HG02610 (cell line): ENCODE data around the gene BIN1.

Experiments used
- ATAC-seq: cut with Tn5 transposase; IDR thresholded peaks from one replicate; pipeline ENCODE4 v1.9.1; 2021; ENCODE audit warnings: mild to moderate bottlenecking, moderate library complexity; ENCODE audit not compliant: unreplicated experiment

BIN1 gene

DNA sequence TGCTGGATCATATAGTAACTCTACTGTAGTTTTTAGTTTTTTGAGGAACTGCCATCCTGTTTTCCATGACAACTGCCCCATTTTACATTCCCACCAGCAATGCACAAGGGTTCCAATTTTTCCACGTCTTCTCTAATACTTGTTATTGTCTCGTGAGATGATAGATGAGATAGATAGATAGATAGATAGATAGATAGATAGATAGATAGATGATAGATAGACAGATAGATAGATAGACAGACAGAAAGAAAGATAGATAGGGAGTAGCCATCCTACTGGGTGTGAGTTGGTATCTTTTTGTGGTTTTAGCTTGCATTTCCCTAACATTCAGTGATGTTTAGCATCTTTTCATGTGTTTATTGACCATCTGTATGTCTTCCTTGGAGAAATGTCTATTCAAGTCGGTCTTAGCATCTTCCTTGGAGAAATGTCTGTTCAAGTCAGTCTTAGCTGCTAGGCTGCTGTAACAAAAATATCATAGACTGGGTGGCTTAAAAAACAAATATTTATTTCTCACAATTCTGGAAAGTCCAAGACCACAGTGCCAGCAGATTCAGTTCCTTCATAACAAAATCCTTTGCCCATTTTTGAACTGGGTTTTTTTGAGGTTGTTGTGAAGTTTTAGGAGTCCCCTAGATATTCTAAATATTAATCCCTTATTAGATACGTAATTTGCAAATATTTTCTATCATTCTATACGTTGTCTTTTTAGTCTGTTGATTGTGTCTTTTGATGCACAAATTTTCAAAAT is 98.5 kb downstream of the BIN1 start:
- ATAC-seq: no peak

DNA sequence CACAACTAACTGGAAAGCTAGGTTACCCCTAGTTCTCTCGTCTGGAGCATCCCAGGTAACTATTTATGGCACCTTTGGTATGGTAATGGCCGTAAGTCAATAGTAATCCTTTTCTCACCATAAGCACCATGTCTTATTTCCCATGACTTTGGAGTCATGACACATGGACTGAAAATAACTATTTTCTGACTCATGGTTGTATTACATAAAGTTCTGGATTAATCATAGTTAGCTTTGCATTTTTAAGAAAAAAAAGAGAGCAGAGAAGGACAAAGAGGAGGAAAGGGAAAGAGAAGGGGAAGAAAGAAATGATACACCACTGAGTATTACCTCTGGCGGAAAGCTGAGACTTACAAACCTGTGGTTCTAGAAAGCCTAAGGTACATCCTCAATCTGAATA is 99.3 kb downstream of the BIN1 start:
- no peak for ATAC-seq

DNA sequence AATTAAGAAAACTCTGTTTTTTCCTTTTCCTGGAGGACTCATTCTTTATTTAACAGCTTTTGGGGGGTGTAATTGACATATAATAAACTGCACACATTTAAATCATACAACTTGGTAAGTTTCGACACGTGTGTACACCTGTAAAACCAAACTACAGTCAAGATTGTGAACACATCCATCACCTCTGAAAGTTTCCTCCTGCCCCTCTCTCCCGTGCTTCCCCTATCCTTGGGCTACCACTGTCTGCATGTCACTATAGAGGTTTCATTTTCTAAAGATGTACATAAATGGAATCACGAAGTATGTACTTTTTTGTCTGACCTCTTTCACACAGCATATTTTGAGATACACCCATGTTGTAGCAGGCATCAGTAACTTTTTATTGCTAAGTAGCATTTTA is 100.0 kb downstream of the BIN1 start:
- no peak for ATAC-seq

- ATAC-seq: no peak
Observed at GRCh38 chr2:127004893-127005600, 101.9 kb downstream of the BIN1 start.

DNA sequence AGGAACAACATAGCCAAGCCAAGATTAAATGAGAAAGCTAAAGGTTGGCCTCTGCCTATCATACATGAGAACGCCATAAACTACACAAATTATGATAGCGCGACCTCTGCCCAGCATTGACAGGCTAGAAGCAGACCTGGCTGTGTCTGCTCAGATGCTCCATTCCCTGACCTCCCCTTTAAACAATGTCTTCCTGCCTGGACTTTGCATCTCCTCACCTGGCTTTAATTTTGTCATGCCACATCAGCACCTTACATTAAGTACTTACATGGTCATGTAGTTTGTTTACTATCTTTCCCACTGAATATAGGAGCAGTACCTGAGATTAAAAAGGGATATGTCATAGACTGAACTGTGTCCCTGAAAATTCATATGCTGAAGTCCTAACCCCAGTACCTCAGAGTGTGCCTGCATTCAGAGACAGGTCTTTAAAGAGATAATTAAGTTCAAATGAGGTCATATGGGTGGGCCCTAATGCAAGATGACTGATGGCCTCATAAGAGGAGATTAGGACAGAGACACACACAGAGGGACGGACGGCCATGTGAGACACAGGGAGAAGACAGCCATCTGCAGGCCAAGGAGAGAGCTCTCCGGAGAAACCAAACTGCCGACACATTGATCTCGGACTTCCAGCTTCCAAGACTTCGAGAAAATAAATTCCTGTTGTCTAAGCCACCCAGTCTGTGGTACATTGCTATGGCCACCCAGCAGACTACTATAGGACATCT is 103.7 kb downstream of the BIN1 start:
- ATAC-seq: no peak

DNA sequence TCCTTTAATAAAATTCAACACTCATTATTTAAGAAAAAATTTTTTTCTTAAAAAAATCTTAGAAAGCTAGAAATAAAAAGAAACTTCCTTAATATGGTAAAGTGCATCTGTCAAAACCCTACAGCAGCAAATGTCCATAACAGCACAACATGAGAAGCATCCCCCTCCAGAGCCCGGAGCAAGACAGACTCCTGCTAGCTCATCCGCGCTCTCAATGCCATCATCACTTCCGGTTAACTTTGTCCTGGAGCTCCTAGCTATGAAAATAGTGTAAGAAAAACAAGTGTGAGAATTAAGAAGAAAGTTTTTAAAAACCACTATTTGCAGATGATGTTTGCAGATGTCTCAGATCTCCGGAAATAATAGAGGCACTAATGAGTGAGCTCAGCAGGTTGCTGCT is 105.2 kb downstream of the BIN1 start:
- ATAC-seq: no peak

DNA sequence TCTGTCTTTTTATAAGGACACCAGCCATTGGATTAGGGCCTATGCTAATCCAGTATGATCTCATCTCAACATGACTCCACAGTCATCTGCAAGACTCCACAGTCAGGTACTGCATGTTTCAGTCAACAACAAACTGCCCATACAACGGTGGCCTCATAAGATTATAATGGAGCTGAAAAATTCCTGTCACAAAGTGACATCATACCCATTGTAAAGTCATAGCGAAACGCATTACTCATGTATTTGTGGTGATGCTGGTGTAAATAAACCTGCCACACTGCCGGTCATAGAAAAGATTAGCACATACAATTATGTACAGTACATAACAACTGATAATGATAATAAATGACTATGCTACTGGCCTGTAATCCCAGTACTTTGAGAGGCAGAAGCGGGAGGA is 106.0 kb downstream of the BIN1 start:
- no peak for ATAC-seq

- no peak for ATAC-seq
Observed at GRCh38 chr2:127000194-127000593, 106.8 kb downstream of the BIN1 start.

- no peak for ATAC-seq
Observed at GRCh38 chr2:126999106-126999756, 107.7 kb downstream of the BIN1 start.

- no peak for ATAC-seq
Observed at GRCh38 chr2:126998486-126998885, 108.5 kb downstream of the BIN1 start.
